GM12878 (cell line): Measurements from ENCODE around the gene CADM3. TPM values are rescaled to one million over a fixed set of nuclear protein-coding genes. Genes with fewer than 3 reads are reported as not detected.

Experiments used
- ATAC-seq: fragments of 200-7000 bp; cut with Tn5 transposase; 3 replicates; pipeline ENCODE4 v1.9.1; 2020; ENCODE audit warnings: mild to moderate bottlenecking, moderate library complexity
- BruUV-seq: library from RNA; stranded (reverse); fragments of 400-500 nt; replicated peaks from 2 replicates; lab custom pipeline; 2021; lab: Mats Ljungman, UMichigan
- CTCF ChIA-PET: fragments of 300-600 bp; sonication (Branson Sonifier 250); formaldehyde crosslinking; extraction: SDS; loops from one replicate; lab custom pipeline; 2021; ENCODE audit warnings: inconsistent platforms; lab: Yijun Ruan, JAX
- POLR2A ChIA-PET: fragments of 350-600 bp; formaldehyde crosslinking; extraction: SDS; loops from one replicate; lab custom pipeline; 2021; ENCODE audit warnings: inconsistent platforms; lab: Charles Lee
- RAD21 ChIA-PET: fragments of 300-600 bp; sonication (Branson Sonifier 250); formaldehyde crosslinking; loops from one replicate; lab custom pipeline; 2023; ENCODE audit warnings: antibody characterized with exemption; ENCODE audit not compliant: unreplicated experiment; lab: Charles Lee
- SMC1A ChIA-PET: fragments of 300-600 bp; sonication (Branson Sonifier 250); formaldehyde crosslinking; loops from one replicate; lab custom pipeline; 2023; ENCODE audit not compliant: unreplicated experiment, uncharacterized antibody; lab: Charles Lee
- DNase-seq: peaks from one replicate; pipeline ENCODE4 v3.0.0-alpha.2; 2011; ENCODE audit warnings: low read depth, low spot score
- FAIRE-seq: peaks from 3 replicates; lab custom pipeline; 2011; peaks lifted over from hg19 to GRCh38; lab: Jason Lieb, UNC
- H2AFZ ChIP-seq: 2 replicates; pipeline ENCODE4 v1.6.0; 2011; ENCODE audit warnings: low read depth, low read length, control low read depth; ENCODE audit not compliant: control insufficient read depth
- H3K27ac ChIP-seq: 2 replicates; pipeline ENCODE4 v1.5.1; 2011; ENCODE audit warnings: control low read depth; ENCODE audit not compliant: control insufficient read depth, insufficient read depth
- H3K27me3 ChIP-seq, 2 experiments: replicated peaks in 1 of 2; 2 replicates each; pipeline versions ENCODE4 v1.6.0 to v1.6.1; 2011; ENCODE audit warnings: low read length in 1 of 2; ENCODE audit not compliant: control insufficient read depth in 2 of 2, insufficient read depth in 2 of 2
- H3K36me3 ChIP-seq, 2 experiments: 2 replicates each; pipeline ENCODE4 v1.5.1; 2011; ENCODE audit warnings: low read length in 1 of 2; ENCODE audit not compliant: control insufficient read depth in 2 of 2, insufficient read depth in 2 of 2
- H3K4me1 ChIP-seq: 2 replicates; pipeline ENCODE4 v1.6.1; 2011; ENCODE audit warnings: mild to moderate bottlenecking, low read length, moderate library complexity, mixed read lengths; ENCODE audit not compliant: control insufficient read depth, insufficient read depth
- H3K4me2 ChIP-seq: 2 replicates; pipeline ENCODE4 v1.6.0; 2011; ENCODE audit warnings: control low read depth; ENCODE audit not compliant: control insufficient read depth, insufficient read depth
- H3K4me3 ChIP-seq: fragments of 200-600 bp; sonication (generic); 2 replicates; pipeline ENCODE4 v1.5.1; 2016
- H3K79me2 ChIP-seq: 2 replicates; pipeline ENCODE4 v1.6.0; 2011; ENCODE audit warnings: low read length; ENCODE audit not compliant: control insufficient read depth, insufficient read depth
- H3K9ac ChIP-seq: 2 replicates; pipeline ENCODE4 v1.8.0; 2011; ENCODE audit warnings: low read length, control low read depth, mixed read lengths; ENCODE audit not compliant: control insufficient read depth, insufficient read depth
- H3K9me3 ChIP-seq: replicated peaks from 3 replicates; pipeline ENCODE4 v1.5.1; 2011; ENCODE audit warnings: mild to moderate bottlenecking, low read length; ENCODE audit not compliant: control insufficient read depth, insufficient read depth
- H4K20me1 ChIP-seq: 2 replicates; pipeline ENCODE4 v1.6.0; 2011; ENCODE audit not compliant: control insufficient read depth, insufficient read depth
- FOXK2 ChIP-seq: fragments of 450-650 bp; IDR thresholded peaks from 2 replicates; pipeline ENCODE4 v1.6.1; 2017; ENCODE audit warnings: mild to moderate bottlenecking, moderate library complexity
- MEF2A ChIP-seq: IDR thresholded peaks from 2 replicates; pipeline ENCODE4 v1.6.1; 2011; ENCODE audit warnings: low read depth, mild to moderate bottlenecking, low read length, moderate library complexity; ENCODE audit not compliant: insufficient read depth
- NBN ChIP-seq: fragments of 450-650 bp; IDR thresholded peaks from 2 replicates; pipeline ENCODE4 v1.6.1; 2016
- NR2C2 ChIP-seq: IDR thresholded peaks from 2 replicates; pipeline ENCODE4 v1.6.1; 2011; ENCODE audit warnings: borderline replicate concordance, low read depth; ENCODE audit not compliant: control insufficient read depth, insufficient read length
- POLR2A ChIP-seq: IDR thresholded peaks from 2 replicates; pipeline ENCODE4 v1.6.1; 2011; ENCODE audit warnings: low read depth, mild to moderate bottlenecking, low read length
- RB1 ChIP-seq: fragments of 450-650 bp; formaldehyde crosslinking; IDR thresholded peaks from 2 replicates; pipeline ENCODE4 v1.6.1; 2017; ENCODE audit warnings: mild to moderate bottlenecking, borderline replicate concordance
- SMAD1 ChIP-seq: fragments of 450-650 bp; IDR thresholded peaks from 2 replicates; pipeline ENCODE4 v1.6.1; 2018; ENCODE audit warnings: mild to moderate bottlenecking, low read depth; ENCODE audit not compliant: partially characterized antibody
- SMC3 ChIP-seq: IDR thresholded peaks from 2 replicates; pipeline ENCODE4 v1.6.1; 2011; ENCODE audit warnings: low read length, improper control_type of control experiment, borderline replicate concordance
- SRF ChIP-seq, 2 experiments: IDR thresholded peaks; 2 replicates each; pipeline ENCODE4 v1.6.1; 2011; ENCODE audit warnings: low read depth in 2 of 2, low read length in 2 of 2, mild to moderate bottlenecking in 1 of 2, moderate library complexity in 1 of 2
- STAT3 ChIP-seq: IDR thresholded peaks from 2 replicates; pipeline ENCODE4 v1.6.1; 2011; ENCODE audit warnings: low read depth, low read length, improper control_type of control experiment
- whole genome bisulfite sequencing: methylation state at CpG from one replicate; pipeline ENCODE4 v1.1.6; 2016; ENCODE audit warnings: low lambda C conversion rate; ENCODE audit not compliant: insufficient replicate concordance, insufficient coverage; ENCODE audit errors: missing lambda C conversion rate; 5-methylcytosine and 5-hydroxymethylcytosine counted together
- in situ Hi-C: fragments of 300-500 bp; cut with MboI; formaldehyde crosslinking; loops from 9 replicates; pipeline ENCODE4 v1.14.3; 2018; ENCODE audit warnings: mixed read lengths
- intact Hi-C: fragments of 100-400 bp; cut with micrococcal nuclease; formaldehyde crosslinking; loops from one replicate; pipeline ENCODE4 v1.14.2; 2022; ENCODE audit not compliant: unreplicated experiment
- polyA plus RNA-seq, 11 experiments: library from polyadenylated mRNA; depleted of rRNA in 4 of 11; unstranded in 6 of 11; stranded (reverse) in 5 of 11; fragments of >200 nt; fragmentation: Nextera tagmentation in 4 of 11; fragmentation: Illumina TruSeq in 1 of 11; extraction: Ambion mirVana in 4 of 11; extraction: Trizol in 1 of 11; gene quantifications; 1 replicate in 1 of 11; 2 replicates in 10 of 11; pipeline versions ENCODE4 v1.2.1 to v1.2.3, GENCODE V29; 2011 to 2016; ENCODE audit warnings: inconsistent platforms in 2 of 11, missing spikeins in 2 of 11, low read depth in 1 of 11
- total RNA-seq, 4 experiments: library from RNA; depleted of rRNA in 3 of 4; stranded (reverse); fragments of >200 nt in 3 of 4; fragmentation: Illumina TruSeq in 1 of 4; extraction: Trizol in 1 of 4; gene quantifications; 2 replicates each; pipeline versions ENCODE4 v1.2.1 to v1.2.3, GENCODE V29; 2013 to 2021
- TF ChIP-seq, protein P1 (sequence below): fragments of 450-650 bp; IDR thresholded peaks from 2 replicates; pipeline ENCODE4 v1.6.1; 2016; ENCODE audit warnings: mild to moderate bottlenecking
- TF ChIP-seq, protein P2 (sequence below): fragments of 450-650 bp; IDR thresholded peaks from 2 replicates; pipeline ENCODE4 v1.6.1; 2017; ENCODE audit warnings: antibody characterized with exemption, mild to moderate bottlenecking, moderate library complexity
- TF ChIP-seq, protein P3 (sequence below): IDR thresholded peaks from 2 replicates; pipeline ENCODE4 v1.6.1; 2011; ENCODE audit warnings: mild to moderate bottlenecking, low read depth, low read length, moderate library complexity; ENCODE audit not compliant: insufficient replicate concordance
- TF ChIP-seq, protein P4 (sequence below): fragments of 450-650 bp; IDR thresholded peaks from 2 replicates; pipeline ENCODE4 v1.6.1; 2018; ENCODE audit warnings: borderline replicate concordance, mild to moderate bottlenecking; ENCODE audit not compliant: partially characterized antibody

CADM3 gene
- total and polyA plus RNA-seq, 10 of the 15 experiments (the other 5 are each of a cell fraction or from before 2014, with no cell fraction given) = 0.04 to 0.37 TPM; not detected in 8

DNA sequence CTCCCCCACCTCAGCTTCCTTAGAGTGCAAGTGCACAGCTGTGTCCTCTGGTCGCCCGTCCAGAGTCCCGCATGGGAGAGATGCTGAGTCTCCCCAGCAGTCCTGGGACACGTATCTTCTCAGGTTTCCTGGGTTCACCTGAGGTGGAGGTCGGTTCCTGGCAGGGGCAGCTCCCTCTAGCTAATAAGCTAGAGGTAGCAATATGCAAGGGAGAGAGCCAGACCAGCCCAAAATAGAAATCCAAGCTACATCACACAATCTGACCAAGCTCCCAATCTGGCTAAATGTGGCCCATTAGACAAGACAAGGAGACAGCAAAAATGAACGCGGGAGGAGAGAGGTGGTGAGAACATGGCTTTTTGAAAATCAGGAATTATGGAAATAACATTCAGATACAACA, 30.9 kb upstream of the CADM3 start (continued):
- TF ChIP-seq, protein P1, sequence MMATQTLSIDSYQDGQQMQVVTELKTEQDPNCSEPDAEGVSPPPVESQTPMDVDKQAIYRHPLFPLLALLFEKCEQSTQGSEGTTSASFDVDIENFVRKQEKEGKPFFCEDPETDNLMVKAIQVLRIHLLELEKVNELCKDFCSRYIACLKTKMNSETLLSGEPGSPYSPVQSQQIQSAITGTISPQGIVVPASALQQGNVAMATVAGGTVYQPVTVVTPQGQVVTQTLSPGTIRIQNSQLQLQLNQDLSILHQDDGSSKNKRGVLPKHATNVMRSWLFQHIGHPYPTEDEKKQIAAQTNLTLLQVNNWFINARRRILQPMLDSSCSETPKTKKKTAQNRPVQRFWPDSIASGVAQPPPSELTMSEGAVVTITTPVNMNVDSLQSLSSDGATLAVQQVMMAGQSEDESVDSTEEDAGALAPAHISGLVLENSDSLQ = no peak
- no peak for TF ChIP-seq SRF (IDR thresholded peaks at IDR 0.05; ENCODE audit: low read depth in 2 of 2, low read length in 2 of 2)
- TF ChIP-seq SMAD1 = no peak

DNA sequence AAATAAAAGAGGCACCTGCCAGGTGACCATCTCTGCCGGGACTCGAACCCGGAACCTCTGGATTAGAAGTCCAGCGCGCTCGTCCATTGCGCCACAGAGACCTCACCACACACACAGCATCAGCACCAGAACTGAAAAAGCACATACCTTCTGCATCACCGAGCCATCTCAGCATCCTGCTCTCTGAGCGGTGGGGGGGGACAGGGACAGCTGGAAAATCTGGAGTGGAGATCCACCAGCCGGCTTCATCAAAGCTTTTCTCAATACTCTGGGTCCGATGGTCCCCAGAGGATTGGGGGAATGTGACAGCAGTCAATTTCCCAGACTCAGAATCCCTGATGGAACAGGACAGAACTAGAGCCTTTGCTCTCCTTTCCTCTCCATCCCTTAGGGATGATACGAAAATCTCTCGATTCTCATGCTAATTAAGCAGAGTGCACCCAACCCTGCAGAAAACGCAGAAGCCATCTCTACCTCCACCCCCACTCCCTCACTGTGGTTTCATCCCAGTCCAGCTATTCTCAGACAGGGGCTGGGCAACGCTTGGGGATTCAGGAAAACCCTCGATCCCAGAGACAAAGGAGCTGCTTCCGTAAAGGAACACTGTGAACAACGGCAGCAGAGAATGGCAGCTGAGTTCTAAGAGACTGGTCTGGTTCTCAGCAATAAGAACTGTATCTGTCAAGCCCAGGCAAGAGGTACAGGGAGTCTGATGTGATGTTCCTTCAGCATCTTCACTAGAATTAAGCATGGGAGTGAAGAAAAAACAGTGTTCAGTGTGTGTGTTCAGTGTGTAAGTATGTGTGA, 29.6 kb upstream of the CADM3 start:
- no peak overlapping the region for H3K4me3 ChIP-seq
- ChIA-PET CTCF (interaction anchor here (1.3 to 2.4 kb wide), 2 partner anchors 9 kb away, joined by 6 to 14 read pairs; no protein-coding TSS in a partner anchor), SMC1A (interaction anchor here (1.0 kb wide), 1 partner anchor 9 kb away, joined by 5 read pairs; no protein-coding TSS in a partner anchor), RAD21 (no interaction called here), POLR2A (no interaction called here)
- no peaks in the 10 kb centered on the region for H3K9me3 ChIP-seq
- H3K79me2 ChIP-seq = no peaks in the 10 kb centered on the region
- intact Hi-C loops = no loop called here
- in situ Hi-C loops = no loop called here
- H4K20me1 ChIP-seq = no peaks in the 10 kb centered on the region
- no peak for ATAC-seq
- H3K9ac ChIP-seq = no peak overlapping the region
- 29% methylated on average over 18 of the region's 18 CpGs for WGBS
- H3K36me3 ChIP-seq = no peaks in the 10 kb centered on the region
- FAIRE-seq = no peak
- no peak for DNase-seq
- no peak overlapping the region for H2AFZ ChIP-seq
- H3K27me3 ChIP-seq = peaks cover 0 to 6% of the 10 kb centered on the region in 2 experiments; a peak in 2 of 4 replicates
- H3K27ac ChIP-seq = no peak overlapping the region
- no peak overlapping the region for H3K4me2 ChIP-seq
- BruUV-seq = no TSS peak
- H3K4me1 ChIP-seq = no peaks in the 10 kb centered on the region
- TF ChIP-seq NR2C2 (no peak), MEF2A (no peak), SMC3 (no peak), RB1 (no peak), SRF (IDR thresholded peaks at IDR 0.05; ENCODE audit: low read depth in 2 of 2, low read length in 2 of 2) (no peak), POLR2A (no peak), FOXK2 (no peak), STAT3 (no peak), NBN (no peak)
- TF ChIP-seq, protein P2, sequence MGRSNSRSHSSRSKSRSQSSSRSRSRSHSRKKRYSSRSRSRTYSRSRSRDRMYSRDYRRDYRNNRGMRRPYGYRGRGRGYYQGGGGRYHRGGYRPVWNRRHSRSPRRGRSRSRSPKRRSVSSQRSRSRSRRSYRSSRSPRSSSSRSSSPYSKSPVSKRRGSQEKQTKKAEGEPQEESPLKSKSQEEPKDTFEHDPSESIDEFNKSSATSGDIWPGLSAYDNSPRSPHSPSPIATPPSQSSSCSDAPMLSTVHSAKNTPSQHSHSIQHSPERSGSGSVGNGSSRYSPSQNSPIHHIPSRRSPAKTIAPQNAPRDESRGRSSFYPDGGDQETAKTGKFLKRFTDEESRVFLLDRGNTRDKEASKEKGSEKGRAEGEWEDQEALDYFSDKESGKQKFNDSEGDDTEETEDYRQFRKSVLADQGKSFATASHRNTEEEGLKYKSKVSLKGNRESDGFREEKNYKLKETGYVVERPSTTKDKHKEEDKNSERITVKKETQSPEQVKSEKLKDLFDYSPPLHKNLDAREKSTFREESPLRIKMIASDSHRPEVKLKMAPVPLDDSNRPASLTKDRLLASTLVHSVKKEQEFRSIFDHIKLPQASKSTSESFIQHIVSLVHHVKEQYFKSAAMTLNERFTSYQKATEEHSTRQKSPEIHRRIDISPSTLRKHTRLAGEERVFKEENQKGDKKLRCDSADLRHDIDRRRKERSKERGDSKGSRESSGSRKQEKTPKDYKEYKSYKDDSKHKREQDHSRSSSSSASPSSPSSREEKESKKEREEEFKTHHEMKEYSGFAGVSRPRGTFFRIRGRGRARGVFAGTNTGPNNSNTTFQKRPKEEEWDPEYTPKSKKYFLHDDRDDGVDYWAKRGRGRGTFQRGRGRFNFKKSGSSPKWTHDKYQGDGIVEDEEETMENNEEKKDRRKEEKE = no peak
- TF ChIP-seq, protein P3, sequence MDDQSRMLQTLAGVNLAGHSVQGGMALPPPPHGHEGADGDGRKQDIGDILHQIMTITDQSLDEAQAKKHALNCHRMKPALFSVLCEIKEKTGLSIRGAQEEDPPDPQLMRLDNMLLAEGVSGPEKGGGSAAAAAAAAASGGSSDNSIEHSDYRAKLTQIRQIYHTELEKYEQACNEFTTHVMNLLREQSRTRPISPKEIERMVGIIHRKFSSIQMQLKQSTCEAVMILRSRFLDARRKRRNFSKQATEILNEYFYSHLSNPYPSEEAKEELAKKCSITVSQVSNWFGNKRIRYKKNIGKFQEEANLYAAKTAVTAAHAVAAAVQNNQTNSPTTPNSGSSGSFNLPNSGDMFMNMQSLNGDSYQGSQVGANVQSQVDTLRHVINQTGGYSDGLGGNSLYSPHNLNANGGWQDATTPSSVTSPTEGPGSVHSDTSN = no peak
- TF ChIP-seq, protein P4, sequence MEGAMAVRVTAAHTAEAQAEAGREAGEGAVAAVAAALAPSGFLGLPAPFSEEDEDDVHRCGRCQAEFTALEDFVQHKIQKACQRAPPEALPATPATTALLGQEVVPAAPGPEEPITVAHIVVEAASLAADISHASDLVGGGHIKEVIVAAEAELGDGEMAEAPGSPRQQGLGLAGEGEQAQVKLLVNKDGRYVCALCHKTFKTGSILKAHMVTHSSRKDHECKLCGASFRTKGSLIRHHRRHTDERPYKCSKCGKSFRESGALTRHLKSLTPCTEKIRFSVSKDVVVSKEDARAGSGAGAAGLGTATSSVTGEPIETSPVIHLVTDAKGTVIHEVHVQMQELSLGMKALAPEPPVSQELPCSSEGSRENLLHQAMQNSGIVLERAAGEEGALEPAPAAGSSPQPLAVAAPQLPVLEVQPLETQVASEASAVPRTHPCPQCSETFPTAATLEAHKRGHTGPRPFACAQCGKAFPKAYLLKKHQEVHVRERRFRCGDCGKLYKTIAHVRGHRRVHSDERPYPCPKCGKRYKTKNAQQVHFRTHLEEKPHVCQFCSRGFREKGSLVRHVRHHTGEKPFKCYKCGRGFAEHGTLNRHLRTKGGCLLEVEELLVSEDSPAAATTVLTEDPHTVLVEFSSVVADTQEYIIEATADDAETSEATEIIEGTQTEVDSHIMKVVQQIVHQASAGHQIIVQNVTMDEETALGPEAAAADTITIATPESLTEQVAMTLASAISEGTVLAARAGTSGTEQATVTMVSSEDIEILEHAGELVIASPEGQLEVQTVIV = no peak
